ENCODE data around the gene THAP11.

The THAP11 gene

DNA sequence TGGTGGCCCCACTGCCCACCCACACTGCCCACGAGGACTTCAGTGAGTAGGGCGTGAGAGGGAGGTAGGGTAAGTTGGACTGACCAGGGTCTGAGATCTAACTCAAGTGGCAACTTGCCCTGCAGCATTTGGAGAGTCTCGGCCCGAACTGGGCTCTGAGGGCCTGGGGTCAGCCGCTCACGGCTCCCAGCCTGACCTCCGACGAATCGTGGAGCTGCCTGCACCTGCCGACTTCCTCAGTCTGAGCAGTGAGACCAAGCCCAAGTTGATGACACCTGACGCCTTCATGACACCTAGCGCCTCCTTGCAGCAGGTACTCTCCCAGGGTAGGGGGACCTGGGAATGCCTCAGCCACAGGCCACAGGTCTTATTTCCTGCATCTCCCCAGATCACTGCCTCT, 37.3 kb downstream of the THAP11 start:
- Histone ChIP-seq H3K27ac (ENCODE audit: low read length) (no peak overlapping the region), H3K9me3 (ENCODE audit: insufficient read depth, low read length, severe bottlenecking) (no peaks in the 10 kb centered on the region), H3K79me2 (ENCODE audit: insufficient read depth, low read length) (peaks cover 29% of the 10 kb centered on the region), H3K27me3 (ENCODE audit: insufficient read depth, low read length, poor library complexity) (no peaks in the 10 kb centered on the region), H2AFZ (ENCODE audit: low read depth, low read length) (no peak overlapping the region), H3K9ac (ENCODE audit: low read depth, low read length) (no peak overlapping the region), H3K4me2 (ENCODE audit: insufficient read depth, low read length) (no peak overlapping the region), H3K36me3 (ENCODE audit: insufficient read depth, low read length) (peaks cover 100% of the 10 kb centered on the region), H3K4me3 (ENCODE audit: low read depth in 1 of 2, low read length in 2 of 2) (no peak overlapping the region), H4K20me1 (ENCODE audit: insufficient read depth, low read length) (peaks cover 62% of the 10 kb centered on the region), H3K4me1 (ENCODE audit: insufficient read depth, low read length) (peaks cover 16% of the 10 kb centered on the region)
- DNase-seq: no peak
- TF ChIP-seq, protein P1, sequence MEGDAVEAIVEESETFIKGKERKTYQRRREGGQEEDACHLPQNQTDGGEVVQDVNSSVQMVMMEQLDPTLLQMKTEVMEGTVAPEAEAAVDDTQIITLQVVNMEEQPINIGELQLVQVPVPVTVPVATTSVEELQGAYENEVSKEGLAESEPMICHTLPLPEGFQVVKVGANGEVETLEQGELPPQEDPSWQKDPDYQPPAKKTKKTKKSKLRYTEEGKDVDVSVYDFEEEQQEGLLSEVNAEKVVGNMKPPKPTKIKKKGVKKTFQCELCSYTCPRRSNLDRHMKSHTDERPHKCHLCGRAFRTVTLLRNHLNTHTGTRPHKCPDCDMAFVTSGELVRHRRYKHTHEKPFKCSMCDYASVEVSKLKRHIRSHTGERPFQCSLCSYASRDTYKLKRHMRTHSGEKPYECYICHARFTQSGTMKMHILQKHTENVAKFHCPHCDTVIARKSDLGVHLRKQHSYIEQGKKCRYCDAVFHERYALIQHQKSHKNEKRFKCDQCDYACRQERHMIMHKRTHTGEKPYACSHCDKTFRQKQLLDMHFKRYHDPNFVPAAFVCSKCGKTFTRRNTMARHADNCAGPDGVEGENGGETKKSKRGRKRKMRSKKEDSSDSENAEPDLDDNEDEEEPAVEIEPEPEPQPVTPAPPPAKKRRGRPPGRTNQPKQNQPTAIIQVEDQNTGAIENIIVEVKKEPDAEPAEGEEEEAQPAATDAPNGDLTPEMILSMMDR (IDR thresholded peaks at IDR 0.05; ENCODE audit: borderline replicate concordance, extremely low read depth, low read length, poor library complexity, severe bottlenecking): no peak
- TF ChIP-seq EZH2 (IDR thresholded peaks at IDR 0.05; ENCODE audit: borderline replicate concordance, low read depth, low read length, severe bottlenecking): no peak
- ATAC-seq (ENCODE audit: insufficient read depth, low read depth): no peak

DNA sequence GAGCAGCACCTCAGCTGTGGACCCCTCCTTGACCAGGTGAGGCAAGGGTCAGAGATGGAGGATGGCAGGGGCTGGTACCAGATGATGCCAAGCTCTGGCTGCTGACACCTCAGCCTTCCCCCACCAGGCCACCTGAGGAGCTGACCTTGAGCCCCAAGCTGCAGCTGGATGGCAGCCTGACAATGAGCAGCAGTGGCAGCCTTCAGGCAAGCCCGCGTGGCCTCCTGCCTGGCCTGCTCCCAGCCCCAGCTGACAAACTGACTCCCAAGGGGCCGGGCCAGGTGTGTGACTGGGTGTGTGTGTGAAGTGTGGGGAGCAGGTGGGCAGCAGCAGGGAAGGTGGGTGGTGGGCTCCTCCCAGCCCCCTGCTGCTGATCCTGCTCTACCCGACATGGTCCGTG, 37.8 kb downstream of the THAP11 start:
- Histone ChIP-seq H3K4me2 (ENCODE audit: insufficient read depth, low read length) (no peak overlapping the region), H3K36me3 (ENCODE audit: insufficient read depth, low read length) (peaks cover 100% of the 10 kb centered on the region), H3K4me3 (ENCODE audit: low read depth in 1 of 2, low read length in 2 of 2) (no peak overlapping the region), H3K9ac (ENCODE audit: low read depth, low read length) (no peak overlapping the region), H2AFZ (ENCODE audit: low read depth, low read length) (no peak overlapping the region), H3K9me3 (ENCODE audit: insufficient read depth, low read length, severe bottlenecking) (no peaks in the 10 kb centered on the region), H3K27me3 (ENCODE audit: insufficient read depth, low read length, poor library complexity) (no peaks in the 10 kb centered on the region), H3K79me2 (ENCODE audit: insufficient read depth, low read length) (peaks cover 24% of the 10 kb centered on the region), H3K4me1 (ENCODE audit: insufficient read depth, low read length) (peaks cover 11% of the 10 kb centered on the region), H3K27ac (ENCODE audit: low read length) (no peak overlapping the region), H4K20me1 (ENCODE audit: insufficient read depth, low read length) (peaks cover 60% of the 10 kb centered on the region)
- no peak for TF ChIP-seq EZH2 (IDR thresholded peaks at IDR 0.05; ENCODE audit: borderline replicate concordance, low read depth, low read length, severe bottlenecking)
- TF ChIP-seq, protein P1 (IDR thresholded peaks at IDR 0.05; ENCODE audit: borderline replicate concordance, extremely low read depth, low read length, poor library complexity, severe bottlenecking): no peak
- DNase-seq: no peak
- no peak for ATAC-seq (ENCODE audit: insufficient read depth, low read depth)

DNA sequence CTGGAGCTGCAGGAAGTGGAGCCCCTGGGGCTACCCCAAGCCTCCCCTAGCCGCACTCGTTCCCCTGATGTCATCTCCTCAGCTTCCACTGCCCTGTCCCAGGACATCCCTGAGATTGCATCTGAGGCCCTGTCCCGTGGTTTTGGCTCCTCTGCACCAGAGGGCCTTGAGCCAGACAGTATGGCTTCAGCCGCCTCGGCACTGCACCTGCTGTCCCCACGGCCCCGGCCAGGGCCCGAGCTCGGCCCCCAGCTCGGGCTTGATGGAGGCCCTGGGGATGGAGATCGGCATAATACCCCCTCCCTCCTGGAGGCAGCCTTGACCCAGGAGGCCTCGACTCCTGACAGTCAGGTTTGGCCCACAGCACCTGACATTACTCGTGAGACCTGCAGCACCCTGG, 38.5 kb downstream of the THAP11 start:
- Histone ChIP-seq H3K4me3 (ENCODE audit: low read depth in 1 of 2, low read length in 2 of 2) (no peak overlapping the region), H3K9me3 (ENCODE audit: insufficient read depth, low read length, severe bottlenecking) (no peaks in the 10 kb centered on the region), H4K20me1 (ENCODE audit: insufficient read depth, low read length) (peaks cover 53% of the 10 kb centered on the region), H3K27ac (ENCODE audit: low read length) (no peak overlapping the region), H2AFZ (ENCODE audit: low read depth, low read length) (no peak overlapping the region), H3K4me2 (ENCODE audit: insufficient read depth, low read length) (no peak overlapping the region), H3K36me3 (ENCODE audit: insufficient read depth, low read length) (peaks cover 100% of the 10 kb centered on the region), H3K79me2 (ENCODE audit: insufficient read depth, low read length) (peaks cover 18% of the 10 kb centered on the region), H3K9ac (ENCODE audit: low read depth, low read length) (no peak overlapping the region), H3K4me1 (ENCODE audit: insufficient read depth, low read length) (peaks cover 5% of the 10 kb centered on the region), H3K27me3 (ENCODE audit: insufficient read depth, low read length, poor library complexity) (no peaks in the 10 kb centered on the region)
- ATAC-seq (ENCODE audit: insufficient read depth, low read depth) (no peak), DNase-seq (no peak)
- TF ChIP-seq, protein P1 (IDR thresholded peaks at IDR 0.05; ENCODE audit: borderline replicate concordance, extremely low read depth, low read length, poor library complexity, severe bottlenecking): no peak

DNA sequence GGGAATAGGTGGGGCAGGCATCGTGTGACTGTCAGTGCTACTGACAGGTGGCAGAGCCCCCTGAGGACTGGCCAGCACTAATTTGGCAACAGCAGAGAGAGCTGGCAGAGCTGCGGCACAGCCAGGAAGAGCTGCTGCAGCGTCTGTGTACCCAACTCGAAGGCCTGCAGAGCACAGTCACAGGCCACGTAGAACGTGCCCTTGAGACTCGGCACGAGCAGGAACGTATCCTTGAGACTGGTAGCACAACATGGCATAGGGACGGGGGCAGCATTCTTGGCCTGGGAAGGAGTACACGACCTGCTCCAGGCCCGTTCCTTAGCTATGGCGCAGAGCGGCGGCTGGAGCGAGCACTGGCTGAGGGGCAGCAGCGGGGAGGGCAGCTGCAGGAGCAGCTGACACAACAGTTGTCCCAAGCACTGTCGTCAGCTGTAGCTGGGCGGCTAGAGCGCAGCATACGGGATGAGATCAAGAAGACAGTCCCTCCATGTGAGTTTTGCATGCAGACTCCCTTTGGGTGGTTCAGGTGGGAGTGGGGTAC, 39.6 kb downstream of the THAP11 start:
- no peaks in the 10 kb centered on the region for H3K27me3 ChIP-seq (ENCODE audit: insufficient read depth, low read length, poor library complexity)
- no peak overlapping the region for H3K4me3 ChIP-seq (ENCODE audit: low read depth in 1 of 2, low read length in 2 of 2)
- no peak overlapping the region for H3K4me2 ChIP-seq (ENCODE audit: insufficient read depth, low read length)
- H2AFZ ChIP-seq (ENCODE audit: low read depth, low read length): no peak overlapping the region
- H3K79me2 ChIP-seq (ENCODE audit: insufficient read depth, low read length): peaks cover 7% of the 10 kb centered on the region
- H3K4me1 ChIP-seq (ENCODE audit: insufficient read depth, low read length): no peaks in the 10 kb centered on the region
- ATAC-seq (ENCODE audit: insufficient read depth, low read depth) (no peak), DNase-seq (no peak)
- TF ChIP-seq, protein P1 (IDR thresholded peaks at IDR 0.05; ENCODE audit: borderline replicate concordance, extremely low read depth, low read length, poor library complexity, severe bottlenecking): no peak
- no peak for TF ChIP-seq EZH2 (IDR thresholded peaks at IDR 0.05; ENCODE audit: borderline replicate concordance, low read depth, low read length, severe bottlenecking)
- H3K27ac ChIP-seq (ENCODE audit: low read length): no peak overlapping the region
- H3K9me3 ChIP-seq (ENCODE audit: insufficient read depth, low read length, severe bottlenecking): no peaks in the 10 kb centered on the region
- no peak overlapping the region for H3K9ac ChIP-seq (ENCODE audit: low read depth, low read length)
- peaks cover 42% of the 10 kb centered on the region for H4K20me1 ChIP-seq (ENCODE audit: insufficient read depth, low read length)
- peaks cover 97% of the 10 kb centered on the region for H3K36me3 ChIP-seq (ENCODE audit: insufficient read depth, low read length)
